PC-9 (cell line): Measurements from ENCODE around the gene TRAM2.

Experiments
- EZH2 ChIP-seq: fragments of 200-600 bp; sonication (generic); IDR thresholded peaks from 2 replicates; pipeline ENCODE4 v1.8.0; 2017; ENCODE audit warnings: antibody characterized with exemption, low read depth
- TF ChIP-seq, protein P1 (sequence below): fragments of 200-600 bp; sonication (generic); conservative IDR thresholded peaks from 2 replicates; pipeline ENCODE4 v1.6.1; 2017; ENCODE audit warnings: mixed run types, antibody characterized with exemption, mild to moderate bottlenecking, moderate library complexity

GRCh38 chr6:52587001-52587400 lies 10.1 kb upstream of the TRAM2 start:
- TF ChIP-seq, protein P1, sequence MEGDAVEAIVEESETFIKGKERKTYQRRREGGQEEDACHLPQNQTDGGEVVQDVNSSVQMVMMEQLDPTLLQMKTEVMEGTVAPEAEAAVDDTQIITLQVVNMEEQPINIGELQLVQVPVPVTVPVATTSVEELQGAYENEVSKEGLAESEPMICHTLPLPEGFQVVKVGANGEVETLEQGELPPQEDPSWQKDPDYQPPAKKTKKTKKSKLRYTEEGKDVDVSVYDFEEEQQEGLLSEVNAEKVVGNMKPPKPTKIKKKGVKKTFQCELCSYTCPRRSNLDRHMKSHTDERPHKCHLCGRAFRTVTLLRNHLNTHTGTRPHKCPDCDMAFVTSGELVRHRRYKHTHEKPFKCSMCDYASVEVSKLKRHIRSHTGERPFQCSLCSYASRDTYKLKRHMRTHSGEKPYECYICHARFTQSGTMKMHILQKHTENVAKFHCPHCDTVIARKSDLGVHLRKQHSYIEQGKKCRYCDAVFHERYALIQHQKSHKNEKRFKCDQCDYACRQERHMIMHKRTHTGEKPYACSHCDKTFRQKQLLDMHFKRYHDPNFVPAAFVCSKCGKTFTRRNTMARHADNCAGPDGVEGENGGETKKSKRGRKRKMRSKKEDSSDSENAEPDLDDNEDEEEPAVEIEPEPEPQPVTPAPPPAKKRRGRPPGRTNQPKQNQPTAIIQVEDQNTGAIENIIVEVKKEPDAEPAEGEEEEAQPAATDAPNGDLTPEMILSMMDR: no peak
- TF ChIP-seq EZH2: no peak
